HL-60 (cell line): ENCODE results near the gene KHDC4.

ENCODE experiments used
- DNase-seq, 2 experiments: peaks; one replicate each; pipeline ENCODE4 v3.0.0-alpha.2; 2010 to 2020; ENCODE audit warnings: low read depth in 1 of 2, low spot score in 1 of 2
- H3K27ac ChIP-seq: fragments of 250-450 bp; sonication (Bioruptor Pico); replicated peaks from 2 replicates; pipeline ENCODE4 v1.5.1; 2020; ENCODE audit warnings: mild to moderate bottlenecking, moderate library complexity
- H3K27me3 ChIP-seq: fragments of 250-450 bp; sonication (Bioruptor Pico); 2 replicates; pipeline ENCODE4 v1.5.1; 2021; ENCODE audit warnings: mild to moderate bottlenecking, moderate library complexity; ENCODE audit not compliant: insufficient read depth, poor library complexity, severe bottlenecking
- H3K4me3 ChIP-seq: replicated peaks from 2 replicates; pipeline ENCODE4 v1.5.1; 2011; ENCODE audit warnings: mild to moderate bottlenecking, control low read depth, low read length; ENCODE audit not compliant: insufficient read depth
- CTCF ChIP-seq: IDR thresholded peaks from one replicate; pipeline ENCODE4 v1.5.1; 2011; ENCODE audit warnings: low read length, control low read depth, inconsistent platforms; ENCODE audit not compliant: insufficient read depth
- GABPA ChIP-seq: IDR thresholded peaks from 2 replicates; pipeline ENCODE4 v1.6.1; 2012; ENCODE audit warnings: low read depth
- POLR2AphosphoS5 ChIP-seq: IDR thresholded peaks from 2 replicates; pipeline ENCODE4 v1.6.1; 2012; ENCODE audit warnings: low read depth
- SPI1 ChIP-seq: IDR thresholded peaks from 2 replicates; pipeline ENCODE4 v1.6.1; 2012; ENCODE audit warnings: low read depth, mild to moderate bottlenecking, borderline replicate concordance
- TF ChIP-seq, protein P1 (sequence below): IDR thresholded peaks from 2 replicates; pipeline ENCODE4 v1.6.1; 2012; ENCODE audit warnings: low read depth; ENCODE audit not compliant: insufficient replicate concordance

Gene KHDC4

GRCh38 chr1:155920717-155921116 is 13.5 kb downstream of the KHDC4 start:
- Histone ChIP-seq H3K27me3 (no peaks in the 10 kb centered on the region), H3K27ac (no peak overlapping the region), H3K4me3 (no peak overlapping the region)
- DNase-seq: no peak
- no peak for TF ChIP-seq CTCF
- TF ChIP-seq POLR2AphosphoS5: no peak
- TF ChIP-seq SPI1: no peak
- TF ChIP-seq GABPA: no peak
- TF ChIP-seq, protein P1, sequence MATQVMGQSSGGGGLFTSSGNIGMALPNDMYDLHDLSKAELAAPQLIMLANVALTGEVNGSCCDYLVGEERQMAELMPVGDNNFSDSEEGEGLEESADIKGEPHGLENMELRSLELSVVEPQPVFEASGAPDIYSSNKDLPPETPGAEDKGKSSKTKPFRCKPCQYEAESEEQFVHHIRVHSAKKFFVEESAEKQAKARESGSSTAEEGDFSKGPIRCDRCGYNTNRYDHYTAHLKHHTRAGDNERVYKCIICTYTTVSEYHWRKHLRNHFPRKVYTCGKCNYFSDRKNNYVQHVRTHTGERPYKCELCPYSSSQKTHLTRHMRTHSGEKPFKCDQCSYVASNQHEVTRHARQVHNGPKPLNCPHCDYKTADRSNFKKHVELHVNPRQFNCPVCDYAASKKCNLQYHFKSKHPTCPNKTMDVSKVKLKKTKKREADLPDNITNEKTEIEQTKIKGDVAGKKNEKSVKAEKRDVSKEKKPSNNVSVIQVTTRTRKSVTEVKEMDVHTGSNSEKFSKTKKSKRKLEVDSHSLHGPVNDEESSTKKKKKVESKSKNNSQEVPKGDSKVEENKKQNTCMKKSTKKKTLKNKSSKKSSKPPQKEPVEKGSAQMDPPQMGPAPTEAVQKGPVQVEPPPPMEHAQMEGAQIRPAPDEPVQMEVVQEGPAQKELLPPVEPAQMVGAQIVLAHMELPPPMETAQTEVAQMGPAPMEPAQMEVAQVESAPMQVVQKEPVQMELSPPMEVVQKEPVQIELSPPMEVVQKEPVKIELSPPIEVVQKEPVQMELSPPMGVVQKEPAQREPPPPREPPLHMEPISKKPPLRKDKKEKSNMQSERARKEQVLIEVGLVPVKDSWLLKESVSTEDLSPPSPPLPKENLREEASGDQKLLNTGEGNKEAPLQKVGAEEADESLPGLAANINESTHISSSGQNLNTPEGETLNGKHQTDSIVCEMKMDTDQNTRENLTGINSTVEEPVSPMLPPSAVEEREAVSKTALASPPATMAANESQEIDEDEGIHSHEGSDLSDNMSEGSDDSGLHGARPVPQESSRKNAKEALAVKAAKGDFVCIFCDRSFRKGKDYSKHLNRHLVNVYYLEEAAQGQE: no peak

- TF ChIP-seq SPI1 (no peak), CTCF (no peak), GABPA (no peak), POLR2AphosphoS5 (no peak)
- TF ChIP-seq, protein P1: no peak
- no peak for DNase-seq
- no peak overlapping the region for H3K4me3 ChIP-seq
- no peaks in the 10 kb centered on the region for H3K27me3 ChIP-seq
- no peak overlapping the region for H3K27ac ChIP-seq
These were observed 14.4 kb downstream of the KHDC4 start for GRCh38 chr1:155919801-155920200.

DNA sequence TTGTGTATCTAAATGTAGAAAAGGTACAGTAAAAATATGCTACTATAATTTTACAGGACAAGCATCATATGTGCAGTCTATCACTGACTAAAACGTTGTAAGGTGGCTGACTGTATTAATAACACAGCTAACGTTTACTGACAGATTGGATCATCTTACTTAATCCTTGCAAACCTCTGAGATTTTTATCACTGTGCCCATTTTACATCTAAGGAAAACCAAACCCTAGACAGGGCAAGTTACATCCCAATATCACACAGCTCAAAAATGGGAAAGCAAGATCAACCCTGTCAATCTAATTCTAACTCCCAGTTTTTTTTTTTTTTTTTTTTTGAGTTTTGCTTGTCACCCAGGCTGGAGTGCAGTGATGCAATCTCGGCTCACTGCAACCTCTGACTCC is 15.6 kb downstream of the KHDC4 start:
- DNase-seq: no peak
- TF ChIP-seq CTCF (no peak), GABPA (no peak), SPI1 (no peak), POLR2AphosphoS5 (no peak)
- TF ChIP-seq, protein P1: no peak
- no peak overlapping the region for H3K4me3 ChIP-seq

More for the DNA sequence above, 15.6 kb downstream of the KHDC4 start:
- no peak overlapping the region for H3K27ac ChIP-seq
- no peaks in the 10 kb centered on the region for H3K27me3 ChIP-seq
